Thyroid gland (tissue), 4 donors: ENCODE results near the gene OPN4.

Experiments
- CTCF ChIP-seq, 6 experiments: fragments of 200-600 bp in 3 of 6; fragments of 450-650 bp in 3 of 6; sonication (generic) in 3 of 6; IDR thresholded peaks; one replicate each; pipeline ENCODE4 v1.5.1; 2016 to 2019; ENCODE audit warnings: antibody characterized with exemption in 6 of 6, mild to moderate bottlenecking in 2 of 6, inconsistent platforms in 1 of 6, moderate library complexity in 1 of 6
- POLR2A ChIP-seq, 2 donors: fragments of 450-650 bp; IDR thresholded peaks; one replicate each; pipeline ENCODE4 v1.6.1; 2017; ENCODE audit warnings: antibody characterized with exemption in 2 of 2, mild to moderate bottlenecking in 2 of 2, moderate library complexity in 1 of 2

- TF ChIP-seq CTCF (IDR thresholded peaks at IDR 0.05) (no peak), POLR2A (IDR thresholded peaks at IDR 0.05) (no peak)
These were observed 45.2 kb downstream of the OPN4 start for GRCh38 chr10:86699541-86699940.
